IPS-20b (cell line): ENCODE measurements around the gene DKKL1.
A peak's percentile ranks its signal among the peaks of the same experiment; 100 is the strongest.

Experiments used
- H3K27ac ChIP-seq: one replicate; pipeline ENCODE4 v1.5.1; 2013; ENCODE audit warnings: low read length
- H3K27me3 ChIP-seq: 2 replicates; pipeline ENCODE4 v1.6.1; 2013; ENCODE audit warnings: mild to moderate bottlenecking, low read length, inconsistent platforms; ENCODE audit not compliant: insufficient read depth
- H3K36me3 ChIP-seq: 2 replicates; pipeline ENCODE4 v1.6.1; 2013; ENCODE audit warnings: low read depth, mild to moderate bottlenecking, inconsistent platforms, low read length, moderate library complexity; ENCODE audit not compliant: insufficient read depth
- H3K4me1 ChIP-seq: 2 replicates; pipeline ENCODE4 v1.6.1; 2013; ENCODE audit warnings: mild to moderate bottlenecking, control low read depth, inconsistent platforms, low read length, moderate library complexity; ENCODE audit not compliant: insufficient read depth
- H3K4me3 ChIP-seq: 2 replicates; pipeline ENCODE4 v1.5.1; 2013; ENCODE audit warnings: mild to moderate bottlenecking, low read length, inconsistent platforms
- H3K9ac ChIP-seq: 2 replicates; pipeline ENCODE4 v1.6.1; 2013; ENCODE audit warnings: low read depth, mild to moderate bottlenecking, inconsistent platforms, low read length, moderate library complexity
- H3K9me3 ChIP-seq: 2 replicates; pipeline ENCODE4 v1.6.1; 2013; ENCODE audit warnings: mild to moderate bottlenecking, low read depth, low read length, inconsistent platforms; ENCODE audit not compliant: insufficient read depth

DKKL1 gene

DNA sequence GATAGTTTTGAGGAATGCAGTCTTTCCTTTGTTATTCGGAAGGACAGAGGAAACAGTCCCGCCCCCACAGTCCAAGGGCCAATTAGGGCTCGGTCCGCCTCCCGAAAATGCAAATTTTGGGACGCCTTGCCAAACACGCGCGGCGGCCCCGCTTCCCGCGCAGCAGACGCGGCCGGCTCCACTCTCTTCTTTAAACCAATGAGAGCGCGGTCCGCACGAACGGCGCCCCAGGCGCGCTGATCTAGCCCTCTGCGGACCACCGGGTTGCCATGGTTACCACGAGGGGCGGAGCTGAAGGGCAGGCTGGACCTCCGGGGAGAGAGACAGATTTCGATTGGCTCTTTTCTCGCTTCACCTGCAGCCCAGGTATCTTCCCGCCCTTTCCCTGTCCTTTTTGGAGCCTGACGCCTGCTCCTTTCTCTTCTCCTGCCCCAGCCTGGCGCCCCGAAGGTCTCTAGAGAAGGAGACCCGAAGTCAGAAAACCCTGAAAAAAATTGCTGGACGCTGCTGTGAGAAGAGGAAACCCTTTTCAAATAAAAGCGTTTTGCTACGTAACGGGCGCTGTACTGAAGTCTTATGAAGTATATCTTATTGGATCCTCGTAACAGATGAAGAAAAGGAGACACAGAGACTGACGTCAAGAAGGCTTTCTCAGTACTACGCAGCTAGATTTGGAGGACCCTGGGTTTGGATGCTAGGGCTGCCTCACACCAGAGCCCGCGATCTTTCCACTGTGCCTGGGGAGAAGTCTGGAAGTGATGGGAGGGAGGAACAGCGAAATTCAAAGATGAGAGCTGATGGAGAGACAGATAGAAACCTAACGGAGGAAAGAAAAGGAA is 57.6 kb downstream of the DKKL1 start:
- H3K27ac ChIP-seq = no peak overlapping the region
- no peaks in the 10 kb centered on the region; the same call in 1 of the 2 replicates for H3K4me1 ChIP-seq
- H3K36me3 ChIP-seq = no peaks in the 10 kb centered on the region
- H3K27me3 ChIP-seq = peaks cover 82% of the 10 kb centered on the region
- no peak overlapping the region for H3K4me3 ChIP-seq
- H3K9me3 ChIP-seq = no peaks in the 10 kb centered on the region
- no peak overlapping the region for H3K9ac ChIP-seq

DNA sequence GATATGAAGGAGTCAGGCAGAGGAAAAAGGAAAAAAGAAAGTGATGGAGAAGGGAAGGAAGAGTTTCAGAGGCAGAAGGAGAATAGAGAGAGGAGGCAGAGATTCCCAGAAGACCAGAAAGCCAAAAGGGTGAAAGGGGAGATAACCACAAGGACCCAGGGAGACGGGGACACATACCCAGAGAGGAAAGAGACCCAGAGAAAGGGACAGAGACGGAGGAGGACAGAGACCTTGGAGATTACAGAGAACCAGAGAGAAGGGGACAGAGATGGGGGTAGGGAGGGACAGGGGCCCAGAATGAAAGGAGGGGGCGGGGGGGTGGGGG is 58.2 kb downstream of the DKKL1 start:
- Histone ChIP-seq H3K36me3 (no peaks in the 10 kb centered on the region), H3K27me3 (peaks cover 87% of the 10 kb centered on the region), H3K9me3 (no peaks in the 10 kb centered on the region), H3K9ac (no peak overlapping the region), H3K4me1 (peaks cover 6% of the 10 kb centered on the region; the same call in 1 of the 2 replicates), H3K27ac (no peak overlapping the region), H3K4me3 (no peak overlapping the region)

DNA sequence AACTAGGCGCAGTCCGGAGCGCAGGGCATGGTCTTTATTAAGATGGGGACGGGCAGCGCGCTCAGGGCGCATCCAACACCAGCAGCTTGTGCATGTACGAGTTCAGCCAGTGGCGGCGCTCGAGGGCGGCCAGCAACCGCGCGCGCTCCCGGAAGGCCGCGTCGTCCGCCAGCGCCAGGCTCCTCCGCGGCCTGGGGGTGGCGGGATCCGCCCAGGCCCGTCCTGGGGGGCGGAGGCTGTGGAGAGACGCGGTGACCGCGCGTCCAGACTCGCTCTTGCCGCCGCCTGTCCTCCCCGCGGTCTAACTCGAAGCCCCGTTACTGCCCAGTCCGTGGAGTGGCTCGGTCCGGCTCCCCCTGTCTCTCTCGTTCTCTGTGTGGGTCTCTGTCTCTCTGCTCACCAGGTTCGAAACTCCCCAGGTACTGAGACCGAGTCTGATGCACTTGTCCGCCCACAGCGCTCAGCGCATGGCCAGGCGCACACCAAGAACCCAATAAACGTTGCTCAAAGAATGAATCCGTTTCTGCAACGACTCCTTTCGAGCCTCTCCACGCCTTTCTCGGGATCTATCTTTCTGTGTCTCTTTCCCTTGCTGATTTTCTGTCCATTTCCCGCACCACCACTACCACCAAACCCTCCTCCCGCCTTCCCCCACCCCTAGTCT is 58.9 kb downstream of the DKKL1 start:
- H3K36me3 ChIP-seq = no peaks in the 10 kb centered on the region
- H3K4me3 ChIP-seq = peak overlapping the region; percentile 53
- no peak overlapping the region for H3K9ac ChIP-seq
- peaks cover 94% of the 10 kb centered on the region for H3K27me3 ChIP-seq
- H3K27ac ChIP-seq = no peak overlapping the region
- peaks cover 6% of the 10 kb centered on the region; the same call in 1 of the 2 replicates for H3K4me1 ChIP-seq
- H3K9me3 ChIP-seq = no peaks in the 10 kb centered on the region

DNA sequence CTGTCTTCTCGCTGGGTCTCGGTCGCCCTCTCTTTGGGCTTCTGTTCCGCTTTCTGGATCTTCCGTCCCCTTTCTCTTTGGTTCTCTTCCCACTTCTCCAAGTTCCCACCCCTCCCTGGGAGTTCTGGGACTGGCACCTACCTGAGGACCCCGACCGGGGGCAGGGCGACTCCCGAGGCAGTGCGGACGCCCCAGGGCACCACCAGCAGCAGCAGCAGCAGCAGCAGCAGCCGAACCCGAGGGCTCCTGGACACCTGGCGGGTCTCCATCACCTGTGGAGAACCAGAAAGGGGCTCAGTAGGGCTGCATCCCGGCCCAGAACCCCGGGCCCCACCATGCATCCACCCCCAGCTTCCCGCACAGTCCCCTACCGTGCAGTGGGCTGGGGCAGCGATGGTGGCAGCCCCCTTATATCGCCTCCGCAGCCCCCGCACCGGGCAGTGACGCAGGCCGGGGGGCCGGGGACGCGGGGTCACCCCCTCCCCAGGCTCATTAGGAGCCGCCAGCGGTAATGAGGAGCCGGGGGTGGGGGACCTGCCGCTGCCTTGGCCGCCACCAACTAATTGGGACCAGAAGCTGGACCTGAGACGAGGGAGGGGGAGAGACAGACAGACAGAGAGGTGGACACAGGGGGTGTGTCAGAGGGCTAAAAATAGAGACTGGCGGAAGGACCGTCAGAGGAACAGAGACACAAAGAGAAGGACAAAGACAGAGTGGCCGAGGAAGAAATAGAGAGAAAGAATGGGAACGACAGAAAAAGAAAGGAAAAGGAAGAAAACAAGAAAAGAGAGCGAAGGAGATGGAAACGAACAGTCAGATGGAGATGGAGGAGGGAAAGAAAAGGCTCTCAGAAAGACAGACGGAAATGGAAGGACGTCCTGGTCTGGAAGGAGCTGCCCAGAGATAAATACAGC is 59.7 kb downstream of the DKKL1 start, which contains the start of gene PTH2:
PTH2 (minus strand) TSS at position 371 of the 914 bp plus-strand sequence; CDS start at position 269, 102 bp downstream.
- H3K4me1 ChIP-seq = peaks cover 6% of the 10 kb centered on the region; the same call in 1 of the 2 replicates
- H3K36me3 ChIP-seq = no peaks in the 10 kb centered on the region
- H3K27me3 ChIP-seq = peaks cover 95% of the 10 kb centered on the region
- no peaks in the 10 kb centered on the region for H3K9me3 ChIP-seq
- no peak within 1 kb of the TSS for H3K27ac ChIP-seq
- peak within 1 kb of the TSS; percentile 53 for H3K4me3 ChIP-seq
- H3K9ac ChIP-seq = no peak within 1 kb of the TSS

DNA sequence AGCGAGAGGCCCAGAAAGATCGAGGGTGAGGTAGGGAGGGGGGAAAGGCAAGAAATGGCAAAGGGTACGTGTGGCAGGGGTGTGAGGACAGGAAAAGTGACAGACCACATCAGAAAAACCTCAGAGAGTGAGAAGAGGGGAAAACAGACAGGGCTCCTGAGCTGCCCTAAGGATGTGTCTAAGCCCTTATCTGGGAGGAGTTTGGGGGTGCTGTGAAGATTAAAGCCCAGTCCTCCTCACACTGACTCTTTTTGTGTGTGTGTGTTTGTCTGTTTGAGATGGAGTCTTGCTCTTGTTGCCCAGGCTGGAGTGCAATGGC is 60.3 kb downstream of the DKKL1 start:
- no peak overlapping the region for H3K9ac ChIP-seq
- H3K27ac ChIP-seq = no peak overlapping the region
- peaks cover 94% of the 10 kb centered on the region for H3K27me3 ChIP-seq
- H3K9me3 ChIP-seq = no peaks in the 10 kb centered on the region
- H3K4me1 ChIP-seq = peaks cover 9% of the 10 kb centered on the region; the same call in 1 of the 2 replicates
- no peaks in the 10 kb centered on the region for H3K36me3 ChIP-seq
- no peak overlapping the region for H3K4me3 ChIP-seq
